ENCODE measurements around the gene RELB. TPM values are rescaled to one million over a fixed set of nuclear protein-coding genes. Genes with fewer than 3 reads are reported as not detected.

Gene RELB
- total and polyA plus RNA-seq, 2 of the 4 experiments (the other 2 are of a cell fraction), result 5.0 to 17.2 TPM

DNA sequence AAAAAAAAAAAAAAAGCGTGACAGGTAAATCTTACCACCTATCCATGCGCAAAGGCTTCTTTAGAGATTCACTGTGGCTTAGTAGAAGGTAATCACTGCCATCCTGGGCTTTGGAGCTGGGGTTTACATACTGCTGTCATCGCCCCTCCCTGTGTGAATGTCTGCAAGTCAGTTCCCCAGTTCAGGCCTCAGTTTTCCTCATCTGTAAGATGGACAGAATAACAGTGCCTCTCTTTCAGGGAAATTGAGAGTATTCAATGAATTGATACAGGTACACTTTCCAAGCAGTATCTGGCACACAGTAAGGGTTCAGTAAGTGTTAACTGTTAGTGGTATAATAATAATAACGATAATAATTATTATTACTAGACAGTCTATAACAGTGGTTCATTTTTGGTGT is 2.2 kb downstream of the RELB start:
- in situ Hi-C loops (cut with MboI; ENCODE audit: low sequenced_read_pairs), result no loop called here
- H3K79me1 ChIP-seq (ENCODE audit: low read depth in 1 of 2, low read length in 2 of 2), result peaks cover 14 to 28% of the 10 kb centered on the region in 2 experiments
- no peak overlapping the region for H2BK15ac ChIP-seq (ENCODE audit: low read depth, low read length)
- H3K9me3 ChIP-seq (ENCODE audit: control insufficient read depth, insufficient read depth, low read length), result no peaks in the 10 kb centered on the region
- no peak overlapping the region for H3K56ac ChIP-seq (ENCODE audit: extremely low read depth, insufficient read depth, low read length)
- H2BK5ac ChIP-seq (ENCODE audit: low read depth, low read length, poor library complexity, severe bottlenecking), result no peak overlapping the region
- peaks cover 6% of the 10 kb centered on the region for H3K4me1 ChIP-seq (ENCODE audit: control insufficient read depth, insufficient read depth, low read length)
- DNase-seq (no peak), ATAC-seq (ENCODE audit: low read depth) (no peak)
- no TSS peak for BruUV-seq (replicated peaks)
- H3K23ac ChIP-seq (ENCODE audit: low read depth, low read length), result no peak overlapping the region
- H3K14ac ChIP-seq (replicated peaks; ENCODE audit: low read depth, low read length), result no peak overlapping the region
- no peak overlapping the region for H3K9ac ChIP-seq (ENCODE audit: low read depth, low read length)
- no peak overlapping the region for H2BK120ac ChIP-seq (ENCODE audit: low read depth, low read length)
- peaks cover 7% of the 10 kb centered on the region; the same call in 1 of the 2 replicates for H4K20me1 ChIP-seq (ENCODE audit: insufficient read depth, low read length)
- no peak overlapping the region for H2BK20ac ChIP-seq (ENCODE audit: low read depth, low read length)
- no peak overlapping the region for H2AK5ac ChIP-seq (ENCODE audit: low read depth, low read length)
- H3K9me1 ChIP-seq (ENCODE audit: insufficient read depth, low read length), result peaks cover 6% of the 10 kb centered on the region
- no CpG with 5 or more reads among the region's 4 CpGs for WGBS, 2 experiments (ENCODE audit: extremely low coverage in 2 of 2, insufficient read length in 1 of 2)
- intact Hi-C loops (cut with micrococcal nuclease), result no loop called here
- no peak overlapping the region for H3K4me3 ChIP-seq (ENCODE audit: insufficient read depth, low read depth, low read length)
- no peak overlapping the region for H4K5ac ChIP-seq (ENCODE audit: low read depth, low read length)
- no peak overlapping the region for H4K8ac ChIP-seq (ENCODE audit: low read depth in 2 of 2, low read length in 2 of 2)
- H3K18ac ChIP-seq (ENCODE audit: low read depth, low read length), result no peak overlapping the region
- no peak overlapping the region for H3K4ac ChIP-seq (ENCODE audit: low read depth, low read length)
- H3K27ac ChIP-seq (ENCODE audit: insufficient read depth, low read length), result no peak overlapping the region
- peaks cover 14% of the 10 kb centered on the region for H3K36me3 ChIP-seq (ENCODE audit: control insufficient read depth, insufficient read depth, low read length)
- H4K91ac ChIP-seq (ENCODE audit: insufficient read depth, low read depth, low read length), result no peak overlapping the region
- no peak overlapping the region for H3K4me2 ChIP-seq (ENCODE audit: low read depth, low read length)
- POLR2A ChIA-PET (ENCODE audit: unreplicated experiment), result no interaction called here
- TF ChIP-seq RFX5 (IDR thresholded peaks at IDR 0.05; ENCODE audit: low read depth, low read length) (no peak), MXI1 (IDR thresholded peaks at IDR 0.05; ENCODE audit: borderline replicate concordance, low read depth, low read length) (no peak), MAZ (IDR thresholded peaks at IDR 0.05; ENCODE audit: borderline replicate concordance, low read depth, low read length) (no peak), NFE2L2 (IDR thresholded peaks at IDR 0.05; ENCODE audit: low read depth, low read length) (no peak), POLR2A (IDR thresholded peaks at IDR 0.05; ENCODE audit: low read depth, low read length) (no peak), CEBPB (IDR thresholded peaks at IDR 0.05; ENCODE audit: low read depth, low read length) (no peak), MAFK (IDR thresholded peaks at IDR 0.05; ENCODE audit: low read depth, low read length) (no peak), BHLHE40 (IDR thresholded peaks at IDR 0.05; ENCODE audit: low read depth, low read length) (no peak)
- TF ChIP-seq, protein P1, sequence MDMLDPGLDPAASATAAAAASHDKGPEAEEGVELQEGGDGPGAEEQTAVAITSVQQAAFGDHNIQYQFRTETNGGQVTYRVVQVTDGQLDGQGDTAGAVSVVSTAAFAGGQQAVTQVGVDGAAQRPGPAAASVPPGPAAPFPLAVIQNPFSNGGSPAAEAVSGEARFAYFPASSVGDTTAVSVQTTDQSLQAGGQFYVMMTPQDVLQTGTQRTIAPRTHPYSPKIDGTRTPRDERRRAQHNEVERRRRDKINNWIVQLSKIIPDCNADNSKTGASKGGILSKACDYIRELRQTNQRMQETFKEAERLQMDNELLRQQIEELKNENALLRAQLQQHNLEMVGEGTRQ (IDR thresholded peaks at IDR 0.05; ENCODE audit: low read depth, low read length), result no peak
- TF ChIP-seq, protein P2, sequence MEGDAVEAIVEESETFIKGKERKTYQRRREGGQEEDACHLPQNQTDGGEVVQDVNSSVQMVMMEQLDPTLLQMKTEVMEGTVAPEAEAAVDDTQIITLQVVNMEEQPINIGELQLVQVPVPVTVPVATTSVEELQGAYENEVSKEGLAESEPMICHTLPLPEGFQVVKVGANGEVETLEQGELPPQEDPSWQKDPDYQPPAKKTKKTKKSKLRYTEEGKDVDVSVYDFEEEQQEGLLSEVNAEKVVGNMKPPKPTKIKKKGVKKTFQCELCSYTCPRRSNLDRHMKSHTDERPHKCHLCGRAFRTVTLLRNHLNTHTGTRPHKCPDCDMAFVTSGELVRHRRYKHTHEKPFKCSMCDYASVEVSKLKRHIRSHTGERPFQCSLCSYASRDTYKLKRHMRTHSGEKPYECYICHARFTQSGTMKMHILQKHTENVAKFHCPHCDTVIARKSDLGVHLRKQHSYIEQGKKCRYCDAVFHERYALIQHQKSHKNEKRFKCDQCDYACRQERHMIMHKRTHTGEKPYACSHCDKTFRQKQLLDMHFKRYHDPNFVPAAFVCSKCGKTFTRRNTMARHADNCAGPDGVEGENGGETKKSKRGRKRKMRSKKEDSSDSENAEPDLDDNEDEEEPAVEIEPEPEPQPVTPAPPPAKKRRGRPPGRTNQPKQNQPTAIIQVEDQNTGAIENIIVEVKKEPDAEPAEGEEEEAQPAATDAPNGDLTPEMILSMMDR (conservative IDR thresholded peaks at IDR 0.05; ENCODE audit: low read depth, low read length), result no peak
- no peak overlapping the region for H2AFZ ChIP-seq (replicated peaks; ENCODE audit: low read length, poor library complexity)
- dilution Hi-C loops (cut with HindIII; ENCODE audit: low sequenced_read_pairs, unreplicated experiment), result no loop called here
- H2AK9ac ChIP-seq (replicated peaks; ENCODE audit: low read depth, low read length, poor library complexity), result no peak overlapping the region
- H3K27me3 ChIP-seq (ENCODE audit: control insufficient read depth, insufficient read depth, low read length), result no peaks in the 10 kb centered on the region
- CTCF ChIA-PET, result no interaction called here

Measured in IMR-90 (cell line).